Measurements from ENCODE around the gene PRR9.

DNA sequence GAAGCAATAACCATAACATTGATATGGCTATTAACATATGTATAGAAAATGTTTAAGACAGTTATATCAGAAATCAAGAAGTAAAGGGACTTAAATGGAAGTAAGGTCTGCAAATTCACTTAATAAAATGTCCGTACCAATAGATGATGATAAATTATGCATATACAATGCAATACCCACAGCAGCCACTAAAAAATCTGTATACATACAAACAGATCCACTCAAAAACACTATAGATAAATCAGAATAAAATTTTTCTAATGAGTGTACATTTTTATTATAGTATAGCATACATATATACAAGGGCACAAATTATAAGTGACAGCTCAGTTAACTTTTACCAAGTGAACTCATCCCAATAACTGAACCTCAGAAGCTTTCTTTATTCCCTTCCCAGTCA is 48.1 kb downstream of the PRR9 start:
- no peak for TF ChIP-seq SIN3A (IDR thresholded peaks at IDR 0.05; ENCODE audit: borderline replicate concordance, insufficient read depth, low read depth, low read length)
- TF ChIP-seq, protein P1, sequence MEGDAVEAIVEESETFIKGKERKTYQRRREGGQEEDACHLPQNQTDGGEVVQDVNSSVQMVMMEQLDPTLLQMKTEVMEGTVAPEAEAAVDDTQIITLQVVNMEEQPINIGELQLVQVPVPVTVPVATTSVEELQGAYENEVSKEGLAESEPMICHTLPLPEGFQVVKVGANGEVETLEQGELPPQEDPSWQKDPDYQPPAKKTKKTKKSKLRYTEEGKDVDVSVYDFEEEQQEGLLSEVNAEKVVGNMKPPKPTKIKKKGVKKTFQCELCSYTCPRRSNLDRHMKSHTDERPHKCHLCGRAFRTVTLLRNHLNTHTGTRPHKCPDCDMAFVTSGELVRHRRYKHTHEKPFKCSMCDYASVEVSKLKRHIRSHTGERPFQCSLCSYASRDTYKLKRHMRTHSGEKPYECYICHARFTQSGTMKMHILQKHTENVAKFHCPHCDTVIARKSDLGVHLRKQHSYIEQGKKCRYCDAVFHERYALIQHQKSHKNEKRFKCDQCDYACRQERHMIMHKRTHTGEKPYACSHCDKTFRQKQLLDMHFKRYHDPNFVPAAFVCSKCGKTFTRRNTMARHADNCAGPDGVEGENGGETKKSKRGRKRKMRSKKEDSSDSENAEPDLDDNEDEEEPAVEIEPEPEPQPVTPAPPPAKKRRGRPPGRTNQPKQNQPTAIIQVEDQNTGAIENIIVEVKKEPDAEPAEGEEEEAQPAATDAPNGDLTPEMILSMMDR (IDR thresholded peaks at IDR 0.05) = no peak
- TF ChIP-seq, protein P2, sequence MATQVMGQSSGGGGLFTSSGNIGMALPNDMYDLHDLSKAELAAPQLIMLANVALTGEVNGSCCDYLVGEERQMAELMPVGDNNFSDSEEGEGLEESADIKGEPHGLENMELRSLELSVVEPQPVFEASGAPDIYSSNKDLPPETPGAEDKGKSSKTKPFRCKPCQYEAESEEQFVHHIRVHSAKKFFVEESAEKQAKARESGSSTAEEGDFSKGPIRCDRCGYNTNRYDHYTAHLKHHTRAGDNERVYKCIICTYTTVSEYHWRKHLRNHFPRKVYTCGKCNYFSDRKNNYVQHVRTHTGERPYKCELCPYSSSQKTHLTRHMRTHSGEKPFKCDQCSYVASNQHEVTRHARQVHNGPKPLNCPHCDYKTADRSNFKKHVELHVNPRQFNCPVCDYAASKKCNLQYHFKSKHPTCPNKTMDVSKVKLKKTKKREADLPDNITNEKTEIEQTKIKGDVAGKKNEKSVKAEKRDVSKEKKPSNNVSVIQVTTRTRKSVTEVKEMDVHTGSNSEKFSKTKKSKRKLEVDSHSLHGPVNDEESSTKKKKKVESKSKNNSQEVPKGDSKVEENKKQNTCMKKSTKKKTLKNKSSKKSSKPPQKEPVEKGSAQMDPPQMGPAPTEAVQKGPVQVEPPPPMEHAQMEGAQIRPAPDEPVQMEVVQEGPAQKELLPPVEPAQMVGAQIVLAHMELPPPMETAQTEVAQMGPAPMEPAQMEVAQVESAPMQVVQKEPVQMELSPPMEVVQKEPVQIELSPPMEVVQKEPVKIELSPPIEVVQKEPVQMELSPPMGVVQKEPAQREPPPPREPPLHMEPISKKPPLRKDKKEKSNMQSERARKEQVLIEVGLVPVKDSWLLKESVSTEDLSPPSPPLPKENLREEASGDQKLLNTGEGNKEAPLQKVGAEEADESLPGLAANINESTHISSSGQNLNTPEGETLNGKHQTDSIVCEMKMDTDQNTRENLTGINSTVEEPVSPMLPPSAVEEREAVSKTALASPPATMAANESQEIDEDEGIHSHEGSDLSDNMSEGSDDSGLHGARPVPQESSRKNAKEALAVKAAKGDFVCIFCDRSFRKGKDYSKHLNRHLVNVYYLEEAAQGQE (IDR thresholded peaks at IDR 0.05; ENCODE audit: insufficient read depth in 1 of 2, low read depth in 2 of 2, low read length in 1 of 2) = no peak
